Activated naive CD4-positive, alpha-beta T cell treated with anti-CD3 and anti-CD28 coated beads, Interleukin-2, amount 10 ng/mL, durations not matched to agents 5 hours and 36 hours (primary cell): Measurements from ENCODE around the gene POLR1G. TPM values are rescaled to one million over a fixed set of nuclear protein-coding genes. Genes with fewer than 3 reads are reported as not detected.

ENCODE experiments used
- microRNA-seq: library from miRNA; unstranded; fragments of <30 nt; microRNA quantifications from one replicate; pipeline ENCODE4 v1.2.0, GENCODE V29; 2022; ENCODE audit warnings: borderline microRNAs expressed, borderline replicate concordance
- total RNA-seq, 2 experiments: library from RNA; stranded (reverse); gene quantifications; one replicate each; pipeline ENCODE4 v1.2.3, GENCODE V29; 2021

The POLR1G gene
- 1 to 10 TPM; 6.2 to 6.7 TPM for total RNA-seq

GRCh38 chr19:45406226-45407090 is at the start of gene POLR1G:
Gene POLR1G (plus strand): TSS chr19:45406644. CDS start chr19:45406697, 53 bp downstream.

DNA sequence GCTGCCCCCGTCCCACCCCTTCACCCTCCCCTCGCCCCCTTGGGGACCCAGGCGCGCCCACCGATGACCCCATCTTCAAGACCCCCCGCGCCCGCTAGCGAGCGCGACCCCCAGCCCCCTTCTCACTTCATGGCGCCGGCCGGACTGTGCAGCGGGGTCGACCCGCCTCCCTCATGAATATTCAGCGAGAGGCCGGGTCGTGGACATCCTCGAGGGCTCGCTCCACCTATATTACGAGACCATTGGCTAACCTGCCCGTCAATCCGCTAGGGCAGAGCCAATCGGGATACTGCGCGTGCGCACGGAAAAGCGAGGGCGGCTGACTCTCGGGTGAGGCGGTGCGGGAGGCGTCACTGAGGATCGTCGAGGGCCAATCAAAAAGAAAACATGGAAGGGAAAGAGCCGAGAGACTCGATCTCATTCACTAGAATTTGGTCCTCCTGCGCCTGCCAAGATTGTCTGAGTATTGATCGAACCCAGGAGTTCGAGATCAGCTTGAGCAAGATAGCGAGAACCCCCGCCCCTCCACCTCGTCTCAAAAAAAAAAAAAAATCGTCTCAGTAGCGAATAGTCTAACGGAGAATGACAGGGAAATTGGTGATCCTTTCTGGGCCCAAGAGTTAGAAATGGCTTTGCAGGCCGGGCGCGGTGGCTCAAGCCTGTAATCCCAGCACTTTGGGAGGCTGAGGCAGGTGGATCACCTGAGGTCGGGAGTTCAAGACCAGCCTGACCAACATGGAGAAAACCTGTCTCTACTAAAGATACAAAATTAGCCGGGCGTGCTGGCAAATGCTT is 35.8 kb upstream of the POLR1G start, which contains the start of gene ERCC2:
Gene ERCC2 (minus strand): TSS at position 164 of the 795 bp plus-strand sequence. CDS start 33 bp downstream, at position 131.

DNA sequence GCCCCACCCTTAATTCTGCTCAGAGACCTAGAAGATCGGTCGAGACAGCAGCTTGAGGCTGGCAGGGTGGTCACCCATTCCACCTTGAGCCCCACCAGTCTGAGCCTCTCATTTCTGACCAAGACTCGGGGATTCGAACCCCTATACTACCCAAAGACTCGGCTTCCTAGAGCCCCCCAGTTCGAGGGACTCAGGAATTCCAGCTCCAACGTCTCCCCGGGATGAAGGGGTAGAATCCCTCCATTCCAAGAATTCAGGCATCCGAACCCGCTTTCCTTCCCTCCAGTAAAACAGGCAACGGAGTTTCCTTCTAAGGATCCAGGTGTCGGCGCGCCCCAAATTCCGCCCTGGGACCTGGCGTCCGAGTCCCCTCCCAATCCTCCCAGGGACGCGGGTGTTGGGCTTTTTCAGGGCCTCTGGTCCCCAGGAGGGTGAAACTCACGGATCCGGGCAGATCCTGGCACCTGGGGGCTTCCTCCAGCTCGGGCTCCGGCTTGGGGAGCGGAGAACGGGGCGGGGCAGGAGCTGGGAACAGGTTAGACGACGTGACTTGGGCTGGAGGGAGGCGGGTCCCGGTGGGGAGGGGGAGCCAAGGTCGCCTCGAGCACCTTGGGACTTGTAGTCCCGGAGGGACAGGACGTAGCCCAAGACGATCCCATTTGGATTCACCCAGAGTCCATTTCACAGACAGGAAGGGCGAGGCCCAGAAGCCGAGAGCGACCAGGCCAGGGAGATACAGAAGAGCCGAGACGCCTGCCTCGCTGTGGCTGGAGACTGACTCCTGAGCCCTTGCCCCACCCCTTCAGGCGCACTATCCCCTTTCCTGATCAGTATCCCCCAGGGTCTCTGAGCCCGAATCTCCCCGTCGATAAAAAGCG is 1.6 kb upstream of the POLR1G start, which contains the start of gene PPP1R13L:
Gene PPP1R13L (minus strand): TSS at position 513 of the 878 bp plus-strand sequence. CDS start 6,751 bp downstream, outside the sequence.

GRCh38 chr19:45423589-45424190 is 17.2 kb downstream of the POLR1G start, which contains the start of gene ERCC1:
Gene ERCC1 (minus strand): TSS chr19:45423917. CDS start chr19:45423374, 543 bp downstream.

Small RNA genes within 50 kb of the gene (microRNA-seq; reads per million reads assigned to microRNA genes)
- gene MIR6088 = not detected

Other genes starting within 250 kb of the POLR1G start
- under 1 TPM; 0.24 to 0.35 TPM for gene NKPD1, start 245.7 kb upstream of the POLR1G start, total RNA-seq
- 100 to 1,000 TPM in 1 of 2 experiments, 10 to 100 TPM in 1; 97.9 to 102 TPM for gene TRAPPC6A, start 228.4 kb upstream of the POLR1G start, total RNA-seq
- gene BLOC1S3, start 227.9 kb upstream of the POLR1G start, total RNA-seq = 10 to 100 TPM; 16.7 to 18.7 TPM
- gene EXOC3L2, start 161.2 kb upstream of the POLR1G start, total RNA-seq = not detected
- 10 to 100 TPM; 22.1 to 25.2 TPM for gene MARK4, start 155.4 kb upstream of the POLR1G start, total RNA-seq
- not detected for gene CKM, start 83.8 kb upstream of the POLR1G start, total RNA-seq
- gene KLC3, start 65.9 kb upstream of the POLR1G start, total RNA-seq = not detected
- gene ERCC2, start 36.1 kb upstream of the POLR1G start, total RNA-seq = 10 to 100 TPM; 22.9 to 24.5 TPM
- 10 to 100 TPM; 18.1 to 24.4 TPM for gene PPP1R13L, start 1.6 kb upstream of the POLR1G start, total RNA-seq
- gene ERCC1, start 17.3 kb downstream of the POLR1G start, total RNA-seq = 10 to 100 TPM; 58.1 to 60.7 TPM
- gene FOSB, start 61.4 kb downstream of the POLR1G start, total RNA-seq = 1 to 10 TPM; 8.2 to 9.8 TPM
- 1 to 10 TPM; 1.8 TPM for gene RTN2, start 90.4 kb downstream of the POLR1G start, total RNA-seq
- 1 to 10 TPM; 1.4 to 2.6 TPM for gene PPM1N, start 91.8 kb downstream of the POLR1G start, total RNA-seq
- gene VASP, start 100.8 kb downstream of the POLR1G start, total RNA-seq = 100 to 1,000 TPM; 156 to 162 TPM
- 10 to 100 TPM; 13.0 to 15.2 TPM for gene OPA3, start 178.2 kb downstream of the POLR1G start, total RNA-seq
- not detected for gene GPR4, start 195.6 kb downstream of the POLR1G start, total RNA-seq
- 10 to 100 TPM; 94.8 to 97.6 TPM for gene EML2, start 232.8 kb downstream of the POLR1G start, total RNA-seq